SK-N-SH (cell line): Measurements from ENCODE around the gene AUP1. TPM values are rescaled to one million over a fixed set of nuclear protein-coding genes. Genes with fewer than 3 reads are reported as not detected.

Experiments used
- CTCF ChIA-PET: fragments of 300-600, 350-600 bp; formaldehyde crosslinking; extraction: SDS; loops from one replicate; lab custom pipeline; 2021; lab: Yijun Ruan, JAX
- POLR2A ChIA-PET: fragments of 350-600 bp; sonication (Branson Sonifier 250); formaldehyde crosslinking; extraction: SDS; loops from one replicate; lab custom pipeline; 2020; ENCODE audit warnings: antibody characterized with exemption, inconsistent platforms; lab: Yijun Ruan, JAX
- DNase-seq: peaks from one replicate; pipeline ENCODE4 v3.0.0; 2012
- H2AFZ ChIP-seq: fragments of 200-600 bp; sonication (generic); 2 replicates; pipeline ENCODE4 v1.8.1; 2016; ENCODE audit warnings: antibody characterized with exemption, mild to moderate bottlenecking, low read depth
- H3F3A ChIP-seq: fragments of 200-600 bp; sonication (generic); replicated peaks from 2 replicates; pipeline ENCODE3; 2016; ENCODE audit warnings: antibody characterized with exemption, mild to moderate bottlenecking; ENCODE audit not compliant: insufficient read depth
- H3K27ac ChIP-seq, 2 experiments: fragments of 200-500 bp in 1 of 2; fragments of 200-600 bp in 1 of 2; sonication (Bioruptor generic) in 1 of 2; sonication (generic), shearing (Covaris generic) in 1 of 2; 2 replicates each; pipeline versions ENCODE4 v1.5.1 to v1.6.1; 2014 to 2016; ENCODE audit warnings: low read depth in 2 of 2, inconsistent platforms in 1 of 2, low read length in 1 of 2, mild to moderate bottlenecking in 1 of 2, mixed read lengths in 1 of 2
- H3K27me3 ChIP-seq: fragments of 200-600 bp; sonication (generic), shearing (Covaris generic); 2 replicates; pipeline ENCODE4 v1.6.1; 2016; ENCODE audit warnings: mixed run types; ENCODE audit not compliant: insufficient read depth
- H3K36me3 ChIP-seq, 2 experiments: fragments of 200-500 bp in 1 of 2; fragments of 200-600 bp in 1 of 2; sonication (Bioruptor generic) in 1 of 2; sonication (generic) in 1 of 2; replicated peaks in 1 of 2; 2 replicates each; pipeline versions ENCODE3 to v1.5.1; 2014 to 2016; ENCODE audit warnings: low read length in 1 of 2, mild to moderate bottlenecking in 1 of 2; ENCODE audit not compliant: insufficient read depth in 2 of 2, control insufficient read depth in 1 of 2
- H3K4me1 ChIP-seq, 2 experiments: fragments of 200-500 bp in 1 of 2; fragments of 200-600 bp in 1 of 2; sonication (Bioruptor generic) in 1 of 2; sonication (generic), shearing (Covaris generic) in 1 of 2; 2 replicates each; pipeline versions ENCODE4 v1.5.1 to v1.6.1; 2014 to 2016; ENCODE audit warnings: low read depth in 1 of 2, low read length in 1 of 2, mixed run types in 1 of 2; ENCODE audit not compliant: insufficient read depth in 2 of 2, control insufficient read depth in 1 of 2
- H3K4me2 ChIP-seq: fragments of 200-600 bp; sonication (generic), shearing (Covaris generic); 2 replicates; pipeline ENCODE4 v1.6.1; 2017; ENCODE audit warnings: mixed run types
- H3K4me3 ChIP-seq, 2 experiments: fragments of 200-500 bp in 1 of 2; fragments of 200-600 bp in 1 of 2; sonication (Bioruptor generic) in 1 of 2; sonication (generic), shearing (Covaris generic) in 1 of 2; 2 replicates each; pipeline versions ENCODE4 v1.5.1 to v1.8.1; 2014 to 2016; ENCODE audit warnings: low read depth in 2 of 2, inconsistent platforms in 1 of 2, low read length in 1 of 2, mild to moderate bottlenecking in 1 of 2, mixed read lengths in 1 of 2, moderate library complexity in 1 of 2
- H3K79me2 ChIP-seq: fragments of 200-600 bp; sonication (generic); 2 replicates; pipeline ENCODE4 v1.8.1; 2017; ENCODE audit warnings: mild to moderate bottlenecking; ENCODE audit not compliant: insufficient read depth
- H3K9ac ChIP-seq: fragments of 200-600 bp; sonication (generic); 2 replicates; pipeline ENCODE4 v1.6.1; 2017; ENCODE audit warnings: mixed run types
- H3K9me2 ChIP-seq: fragments of 200-600 bp; sonication (generic); 2 replicates; pipeline ENCODE4 v1.6.1; 2017; ENCODE audit warnings: mixed run types
- H3K9me3 ChIP-seq: fragments of 200-600 bp; sonication (generic); 2 replicates; pipeline ENCODE4 v1.6.1; 2017; ENCODE audit warnings: mixed run types, mild to moderate bottlenecking, moderate library complexity
- H4K20me1 ChIP-seq: fragments of 200-600 bp; sonication (generic); 2 replicates; pipeline ENCODE4 v1.6.1; 2017; ENCODE audit warnings: mild to moderate bottlenecking, mixed run types; ENCODE audit not compliant: insufficient read depth
- EZH2phosphoT487 ChIP-seq: fragments of 200-600 bp; sonication (generic); IDR thresholded peaks from 2 replicates; pipeline ENCODE4 v1.6.1; 2017; ENCODE audit warnings: low read depth, mixed run types, mild to moderate bottlenecking, antibody characterized with exemption, moderate library complexity, borderline replicate concordance
- FOSL2 ChIP-seq: IDR thresholded peaks from 2 replicates; pipeline ENCODE4 v1.4.0; 2012; ENCODE audit warnings: low read depth, mild to moderate bottlenecking, moderate library complexity, borderline replicate concordance
- FOXM1 ChIP-seq: IDR thresholded peaks from 2 replicates; pipeline ENCODE4 v1.4.0; 2012; ENCODE audit warnings: low read depth, mild to moderate bottlenecking
- GATA2 ChIP-seq: sonication (generic); formaldehyde crosslinking; IDR thresholded peaks from 2 replicates; pipeline ENCODE4 v1.5.0; 2020; ENCODE audit warnings: mild to moderate bottlenecking, missing genetic modification reagents
- JUND ChIP-seq: IDR thresholded peaks from 2 replicates; pipeline ENCODE4 v1.4.0; 2012
- NFIC ChIP-seq: IDR thresholded peaks from 2 replicates; pipeline ENCODE4 v1.4.0; 2012; ENCODE audit warnings: borderline replicate concordance
- RAD21 ChIP-seq: IDR thresholded peaks from 2 replicates; pipeline ENCODE4 v1.6.1; 2012; ENCODE audit warnings: mild to moderate bottlenecking, low read length
- RXRA ChIP-seq: IDR thresholded peaks from 2 replicates; pipeline ENCODE4 v1.4.0; 2012; ENCODE audit warnings: low read depth, mild to moderate bottlenecking, borderline replicate concordance
- TAF1 ChIP-seq: IDR thresholded peaks from 2 replicates; pipeline ENCODE4 v1.6.1; 2012; ENCODE audit warnings: low read depth, mild to moderate bottlenecking, low read length, moderate library complexity, borderline replicate concordance
- TEAD4 ChIP-seq: IDR thresholded peaks from 2 replicates; pipeline ENCODE4 v1.4.0; 2012; ENCODE audit warnings: mild to moderate bottlenecking, borderline replicate concordance; ENCODE audit not compliant: insufficient read depth
- WGBS: methylation state at CpG from one replicate; pipeline ENCODE4 v1.1.6; 2017; ENCODE audit warnings: low lambda C conversion rate; 5-methylcytosine and 5-hydroxymethylcytosine counted together
- polyA plus RNA-seq, 3 experiments: library from polyadenylated mRNA; depleted of rRNA; stranded (reverse); fragments of >200 nt; gene quantifications; 2 replicates each; pipeline ENCODE4 v1.2.3, GENCODE V29; 2012
- TF ChIP-seq, protein P1 (sequence below): fragments of 150-350 bp; IDR thresholded peaks from 2 replicates; pipeline ENCODE4 v1.6.1; 2016; ENCODE audit warnings: mild to moderate bottlenecking, low read depth, low read length
- TF ChIP-seq, protein P2 (sequence below): IDR thresholded peaks from 2 replicates; pipeline ENCODE4 v1.4.0; 2012; ENCODE audit warnings: low read depth
- TF ChIP-seq, protein P3 (sequence below): IDR thresholded peaks from 2 replicates; pipeline ENCODE4 v1.6.1; 2012; ENCODE audit warnings: mild to moderate bottlenecking, low read depth, low read length, moderate library complexity
- TF ChIP-seq, protein P4 (sequence below): fragments of 150-350 bp; IDR thresholded peaks from 2 replicates; pipeline ENCODE4 v1.6.1; 2017; ENCODE audit warnings: antibody characterized with exemption, low read length, low read depth, borderline replicate concordance

AUP1 gene
- polyA plus RNA-seq, 1 of the 3 experiments (the other 2 are of a cell fraction): 118 TPM

DNA sequence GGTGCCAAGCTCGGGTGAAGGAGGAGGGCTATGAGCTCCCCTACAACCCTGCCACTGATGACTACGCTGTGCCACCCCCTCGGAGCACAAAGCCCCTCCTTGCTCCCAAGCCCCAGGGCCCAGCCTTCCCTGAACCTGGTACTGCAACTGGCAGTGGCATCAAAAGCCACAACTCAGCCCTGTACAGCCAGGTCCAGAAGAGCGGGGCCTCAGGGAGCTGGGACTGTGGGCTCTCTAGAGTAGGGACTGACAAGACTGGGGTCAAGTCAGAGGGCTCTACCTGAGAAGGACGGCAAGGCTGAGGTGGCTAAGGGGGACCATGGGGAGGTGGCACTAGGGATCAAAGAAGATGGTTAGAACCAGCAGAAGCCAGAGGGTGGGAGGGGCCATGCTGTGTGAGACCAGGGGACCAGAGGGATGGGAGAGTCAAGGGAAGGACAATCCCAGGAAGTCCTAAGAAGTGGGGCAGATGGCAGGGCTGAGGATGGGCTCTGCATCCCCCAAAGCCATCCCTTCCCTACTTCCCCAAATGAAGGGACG, 27.4 kb upstream of the AUP1 start:
- Histone ChIP-seq H3K79me2 (peaks cover 39% of the 10 kb centered on the region), H3K4me1 (peaks cover 5 to 24% of the 10 kb centered on the region in 2 experiments; a peak in 1 of 4 replicates), H3K27ac (no peak overlapping the region), H3K27me3 (no peaks in the 10 kb centered on the region), H3K4me2 (no peak overlapping the region), H4K20me1 (no peaks in the 10 kb centered on the region), H3K4me3 (no peak overlapping the region), H2AFZ (no peak overlapping the region), H3K36me3 (peaks cover 12 to 17% of the 10 kb centered on the region in 2 experiments), H3K9me2 (no peaks in the 10 kb centered on the region), H3K9me3 (no peaks in the 10 kb centered on the region), H3K9ac (no peak overlapping the region), H3F3A (peaks cover 17% of the 10 kb centered on the region)
- no peak for TF ChIP-seq TEAD4
- no peak for TF ChIP-seq RXRA
- no peak for DNase-seq
- CTCF ChIA-PET: interaction anchor here (1.1 to 1.4 kb wide), 2 partner anchors 11 to 31 kb away, joined by 3 to 5 read pairs; no protein-coding TSS in a partner anchor
- POLR2A ChIA-PET: no interaction called here
- 99% methylated on average over 6 of the region's 6 CpGs for WGBS

DNA sequence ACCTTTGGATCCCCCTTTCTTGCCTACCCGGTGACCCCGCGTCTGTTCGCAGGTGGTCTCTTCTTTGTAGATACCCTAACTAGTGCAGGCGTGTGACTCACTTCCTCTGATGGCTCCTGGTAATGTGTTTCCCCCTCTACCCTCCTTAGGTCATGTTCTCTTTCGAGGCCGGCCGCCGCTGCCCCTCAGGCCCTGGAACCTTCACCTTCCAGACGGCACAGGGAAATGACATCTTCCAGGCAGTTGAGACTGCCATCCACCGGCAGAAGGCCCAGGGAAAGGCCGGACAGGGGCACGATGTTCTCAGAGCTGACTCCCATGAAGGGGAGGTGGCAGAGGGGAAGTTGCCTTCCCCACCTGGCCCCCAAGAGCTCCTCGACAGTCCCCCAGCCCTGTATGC, 26.7 kb upstream of the AUP1 start:
- peaks cover 20% of the 10 kb centered on the region for H3F3A ChIP-seq
- H3K4me1 ChIP-seq: peaks cover 5 to 28% of the 10 kb centered on the region in 2 experiments; a peak in 1 of 4 replicates
- no peak for TF ChIP-seq NFIC
- TF ChIP-seq, protein P1, sequence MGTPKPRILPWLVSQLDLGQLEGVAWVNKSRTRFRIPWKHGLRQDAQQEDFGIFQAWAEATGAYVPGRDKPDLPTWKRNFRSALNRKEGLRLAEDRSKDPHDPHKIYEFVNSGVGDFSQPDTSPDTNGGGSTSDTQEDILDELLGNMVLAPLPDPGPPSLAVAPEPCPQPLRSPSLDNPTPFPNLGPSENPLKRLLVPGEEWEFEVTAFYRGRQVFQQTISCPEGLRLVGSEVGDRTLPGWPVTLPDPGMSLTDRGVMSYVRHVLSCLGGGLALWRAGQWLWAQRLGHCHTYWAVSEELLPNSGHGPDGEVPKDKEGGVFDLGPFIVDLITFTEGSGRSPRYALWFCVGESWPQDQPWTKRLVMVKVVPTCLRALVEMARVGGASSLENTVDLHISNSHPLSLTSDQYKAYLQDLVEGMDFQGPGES: no peak
- no peak for TF ChIP-seq EZH2phosphoT487
- no peak overlapping the region for H3K27ac ChIP-seq
- POLR2A ChIA-PET: no interaction called here
- H3K79me2 ChIP-seq: peaks cover 47% of the 10 kb centered on the region
- no peak for DNase-seq
- no peaks in the 10 kb centered on the region for H3K27me3 ChIP-seq
- CTCF ChIA-PET: interaction anchor here (1.2 to 1.4 kb wide), 2 partner anchors 31 to 32 kb away, joined by 5 to 8 read pairs; no protein-coding TSS in a partner anchor
- H3K4me3 ChIP-seq: peak overlapping the region in 1 of 2 experiments; percentile 91; a peak in 1 of 4 replicates
- H3K9ac ChIP-seq: no peak overlapping the region
- no peaks in the 10 kb centered on the region for H4K20me1 ChIP-seq
- H2AFZ ChIP-seq: no peak overlapping the region
- no peaks in the 10 kb centered on the region for H3K9me2 ChIP-seq
- H3K9me3 ChIP-seq: no peaks in the 10 kb centered on the region
- 97% methylated on average over 10 of the region's 14 CpGs for WGBS
- H3K4me2 ChIP-seq: peak overlapping the region; percentile 98; the same call in 1 of the 2 replicates
- H3K36me3 ChIP-seq: peaks cover 17 to 19% of the 10 kb centered on the region in 2 experiments

DNA sequence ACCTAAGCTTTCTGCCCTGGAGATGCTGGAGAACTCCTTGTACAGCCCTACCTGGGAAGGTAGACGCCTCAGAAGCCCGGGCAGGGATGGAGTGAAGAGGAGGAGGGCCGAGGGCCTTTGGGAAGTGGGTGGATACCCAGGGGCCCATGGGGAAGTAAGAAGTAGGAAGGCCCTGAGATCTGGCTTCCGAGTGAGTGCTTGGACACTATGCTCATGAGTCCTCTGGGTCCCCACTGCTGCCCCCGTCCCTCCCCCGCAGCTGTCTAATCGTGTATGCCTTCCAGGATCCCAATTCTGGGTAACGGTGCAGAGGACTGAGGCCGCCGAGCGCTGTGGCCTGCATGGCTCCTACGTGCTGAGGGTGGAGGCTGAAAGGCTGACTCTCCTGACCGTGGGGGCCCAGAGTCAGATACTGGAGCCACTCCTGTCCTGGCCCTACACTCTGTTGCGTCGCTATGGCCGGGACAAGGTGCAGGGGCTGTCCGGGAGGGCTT, 26.2 kb upstream of the AUP1 start:
- no peaks in the 10 kb centered on the region for H3K27me3 ChIP-seq
- peaks cover 5 to 27% of the 10 kb centered on the region in 2 experiments; a peak in 1 of 4 replicates for H3K4me1 ChIP-seq
- peak overlapping the region; percentile 91; the same call in 1 of the 2 replicates for H3K9ac ChIP-seq
- POLR2A ChIA-PET: no interaction called here
- no peaks in the 10 kb centered on the region for H4K20me1 ChIP-seq
- no peak overlapping the region for H3K27ac ChIP-seq
- peaks cover 17 to 19% of the 10 kb centered on the region in 2 experiments for H3K36me3 ChIP-seq
- no peaks in the 10 kb centered on the region for H3K9me2 ChIP-seq
- H3K4me3 ChIP-seq: peak overlapping the region; percentile 86 to 91; a peak in 3 of 4 replicates
- H3K9me3 ChIP-seq: no peaks in the 10 kb centered on the region
- DNase-seq: no peak
- H3F3A ChIP-seq: peaks cover 20% of the 10 kb centered on the region
- H3K4me2 ChIP-seq: peak overlapping the region; percentile 98
- H3K79me2 ChIP-seq: peaks cover 52% of the 10 kb centered on the region
- WGBS: 94% methylated on average over 15 of the region's 17 CpGs
- no peak overlapping the region for H2AFZ ChIP-seq
- CTCF ChIA-PET: interaction anchor here (1.2 to 1.3 kb wide), 2 partner anchors 9 to 32 kb away, joined by 5 to 8 read pairs; no protein-coding TSS in a partner anchor
- no peak for TF ChIP-seq RAD21
- no peak for TF ChIP-seq FOSL2
- no peak for TF ChIP-seq TAF1
- TF ChIP-seq GATA2 (CRISPR knock-in tag): no peak
- no peak for TF ChIP-seq FOXM1
- TF ChIP-seq, protein P2, sequence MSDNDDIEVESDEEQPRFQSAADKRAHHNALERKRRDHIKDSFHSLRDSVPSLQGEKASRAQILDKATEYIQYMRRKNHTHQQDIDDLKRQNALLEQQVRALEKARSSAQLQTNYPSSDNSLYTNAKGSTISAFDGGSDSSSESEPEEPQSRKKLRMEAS: no peak
- TF ChIP-seq, protein P3, sequence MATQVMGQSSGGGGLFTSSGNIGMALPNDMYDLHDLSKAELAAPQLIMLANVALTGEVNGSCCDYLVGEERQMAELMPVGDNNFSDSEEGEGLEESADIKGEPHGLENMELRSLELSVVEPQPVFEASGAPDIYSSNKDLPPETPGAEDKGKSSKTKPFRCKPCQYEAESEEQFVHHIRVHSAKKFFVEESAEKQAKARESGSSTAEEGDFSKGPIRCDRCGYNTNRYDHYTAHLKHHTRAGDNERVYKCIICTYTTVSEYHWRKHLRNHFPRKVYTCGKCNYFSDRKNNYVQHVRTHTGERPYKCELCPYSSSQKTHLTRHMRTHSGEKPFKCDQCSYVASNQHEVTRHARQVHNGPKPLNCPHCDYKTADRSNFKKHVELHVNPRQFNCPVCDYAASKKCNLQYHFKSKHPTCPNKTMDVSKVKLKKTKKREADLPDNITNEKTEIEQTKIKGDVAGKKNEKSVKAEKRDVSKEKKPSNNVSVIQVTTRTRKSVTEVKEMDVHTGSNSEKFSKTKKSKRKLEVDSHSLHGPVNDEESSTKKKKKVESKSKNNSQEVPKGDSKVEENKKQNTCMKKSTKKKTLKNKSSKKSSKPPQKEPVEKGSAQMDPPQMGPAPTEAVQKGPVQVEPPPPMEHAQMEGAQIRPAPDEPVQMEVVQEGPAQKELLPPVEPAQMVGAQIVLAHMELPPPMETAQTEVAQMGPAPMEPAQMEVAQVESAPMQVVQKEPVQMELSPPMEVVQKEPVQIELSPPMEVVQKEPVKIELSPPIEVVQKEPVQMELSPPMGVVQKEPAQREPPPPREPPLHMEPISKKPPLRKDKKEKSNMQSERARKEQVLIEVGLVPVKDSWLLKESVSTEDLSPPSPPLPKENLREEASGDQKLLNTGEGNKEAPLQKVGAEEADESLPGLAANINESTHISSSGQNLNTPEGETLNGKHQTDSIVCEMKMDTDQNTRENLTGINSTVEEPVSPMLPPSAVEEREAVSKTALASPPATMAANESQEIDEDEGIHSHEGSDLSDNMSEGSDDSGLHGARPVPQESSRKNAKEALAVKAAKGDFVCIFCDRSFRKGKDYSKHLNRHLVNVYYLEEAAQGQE: no peak
- TF ChIP-seq, protein P4, sequence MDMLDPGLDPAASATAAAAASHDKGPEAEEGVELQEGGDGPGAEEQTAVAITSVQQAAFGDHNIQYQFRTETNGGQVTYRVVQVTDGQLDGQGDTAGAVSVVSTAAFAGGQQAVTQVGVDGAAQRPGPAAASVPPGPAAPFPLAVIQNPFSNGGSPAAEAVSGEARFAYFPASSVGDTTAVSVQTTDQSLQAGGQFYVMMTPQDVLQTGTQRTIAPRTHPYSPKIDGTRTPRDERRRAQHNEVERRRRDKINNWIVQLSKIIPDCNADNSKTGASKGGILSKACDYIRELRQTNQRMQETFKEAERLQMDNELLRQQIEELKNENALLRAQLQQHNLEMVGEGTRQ: no peak
- no peak for TF ChIP-seq JUND
